H1 (cell line): Measurements from ENCODE around the gene ZNF358.

Source experiments
- CHD2 ChIP-seq: IDR thresholded peaks from 2 replicates; pipeline ENCODE4 v1.6.1; 2012; ENCODE audit warnings: low read length, improper control_type of control experiment
- EGR1 ChIP-seq: IDR thresholded peaks from 2 replicates; pipeline ENCODE4 v1.6.1; 2011; ENCODE audit warnings: low read depth, low read length, borderline replicate concordance
- JUN ChIP-seq: IDR thresholded peaks from 2 replicates; pipeline ENCODE4 v1.6.1; 2011; ENCODE audit warnings: low read depth, mild to moderate bottlenecking, improper control_type of control experiment, low read length
- JUND ChIP-seq: IDR thresholded peaks from 2 replicates; pipeline ENCODE4 v1.6.1; 2011; ENCODE audit warnings: mild to moderate bottlenecking, improper control_type of control experiment, low read length
- POLR2A ChIP-seq, 2 experiments: IDR thresholded peaks; 1 replicate in 1 of 2; 2 replicates in 1 of 2; pipeline ENCODE4 v1.6.1; 2011; ENCODE audit warnings: low read depth in 2 of 2, low read length in 2 of 2, mild to moderate bottlenecking in 2 of 2; ENCODE audit errors: control extremely low read depth in 1 of 2
- POLR2AphosphoS5 ChIP-seq: IDR thresholded peaks from 2 replicates; pipeline ENCODE4 v1.6.1; 2011; ENCODE audit warnings: low read depth, low read length
- SP1 ChIP-seq: IDR thresholded peaks from 2 replicates; pipeline ENCODE4 v1.6.1; 2011; ENCODE audit warnings: low read depth, low read length
- TF ChIP-seq, protein P1 (sequence below): IDR thresholded peaks from 2 replicates; pipeline ENCODE4 v1.6.1; 2011; ENCODE audit warnings: low read depth, mild to moderate bottlenecking, low read length; ENCODE audit not compliant: insufficient read depth
- TF ChIP-seq, protein P2 (sequence below), 3 experiments: IDR thresholded peaks; 1 replicate in 2 of 3; 2 replicates in 1 of 3; pipeline versions ENCODE4 v1.5.1 to v1.6.1; 2011; ENCODE audit warnings: low read length in 3 of 3, mild to moderate bottlenecking in 3 of 3, inconsistent platforms in 2 of 3, low read depth in 1 of 3, moderate library complexity in 1 of 3; ENCODE audit not compliant: insufficient read depth in 1 of 3; ENCODE audit errors: control extremely low read depth in 1 of 3

- no peak for TF ChIP-seq JUN
- TF ChIP-seq, protein P1, sequence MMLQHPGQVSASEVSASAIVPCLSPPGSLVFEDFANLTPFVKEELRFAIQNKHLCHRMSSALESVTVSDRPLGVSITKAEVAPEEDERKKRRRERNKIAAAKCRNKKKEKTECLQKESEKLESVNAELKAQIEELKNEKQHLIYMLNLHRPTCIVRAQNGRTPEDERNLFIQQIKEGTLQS, result no peak
- TF ChIP-seq POLR2AphosphoS5, result no peak
- TF ChIP-seq, protein P2, sequence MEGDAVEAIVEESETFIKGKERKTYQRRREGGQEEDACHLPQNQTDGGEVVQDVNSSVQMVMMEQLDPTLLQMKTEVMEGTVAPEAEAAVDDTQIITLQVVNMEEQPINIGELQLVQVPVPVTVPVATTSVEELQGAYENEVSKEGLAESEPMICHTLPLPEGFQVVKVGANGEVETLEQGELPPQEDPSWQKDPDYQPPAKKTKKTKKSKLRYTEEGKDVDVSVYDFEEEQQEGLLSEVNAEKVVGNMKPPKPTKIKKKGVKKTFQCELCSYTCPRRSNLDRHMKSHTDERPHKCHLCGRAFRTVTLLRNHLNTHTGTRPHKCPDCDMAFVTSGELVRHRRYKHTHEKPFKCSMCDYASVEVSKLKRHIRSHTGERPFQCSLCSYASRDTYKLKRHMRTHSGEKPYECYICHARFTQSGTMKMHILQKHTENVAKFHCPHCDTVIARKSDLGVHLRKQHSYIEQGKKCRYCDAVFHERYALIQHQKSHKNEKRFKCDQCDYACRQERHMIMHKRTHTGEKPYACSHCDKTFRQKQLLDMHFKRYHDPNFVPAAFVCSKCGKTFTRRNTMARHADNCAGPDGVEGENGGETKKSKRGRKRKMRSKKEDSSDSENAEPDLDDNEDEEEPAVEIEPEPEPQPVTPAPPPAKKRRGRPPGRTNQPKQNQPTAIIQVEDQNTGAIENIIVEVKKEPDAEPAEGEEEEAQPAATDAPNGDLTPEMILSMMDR (IDR thresholded peaks at IDR 0.05; ENCODE audit: control extremely low read depth in 1 of 3, insufficient read depth in 1 of 3, low read depth in 1 of 3, low read length in 3 of 3), result no peak
- no peak for TF ChIP-seq CHD2
- TF ChIP-seq SP1, result no peak
- no peak for TF ChIP-seq POLR2A (IDR thresholded peaks at IDR 0.05; ENCODE audit: control extremely low read depth in 1 of 2, low read depth in 2 of 2, low read length in 2 of 2)
- TF ChIP-seq JUND, result no peak
- no peak for TF ChIP-seq EGR1
Measured at GRCh38 chr19:7544626-7545025, 28.7 kb downstream of the ZNF358 start.
